ENCODE data around the gene TMEM179B. TPM values are rescaled to one million over a fixed set of nuclear protein-coding genes. Genes with fewer than 3 reads are reported as not detected.

Gene TMEM179B
- total and polyA plus RNA-seq, 2 of the 4 experiments (the other 2 are of a cell fraction): 29.4 to 67.1 TPM

- no peak overlapping the region for H2BK120ac ChIP-seq (ENCODE audit: low read depth, low read length)
- dilution Hi-C loops (cut with HindIII; ENCODE audit: low sequenced_read_pairs, unreplicated experiment) (no loop called here), intact Hi-C loops (cut with micrococcal nuclease) (no loop called here), in situ Hi-C loops (cut with MboI; ENCODE audit: low sequenced_read_pairs) (no loop called here)
- no peak overlapping the region for H2BK5ac ChIP-seq (ENCODE audit: low read depth, low read length, poor library complexity, severe bottlenecking)
- H2AK9ac ChIP-seq (replicated peaks; ENCODE audit: low read depth, low read length, poor library complexity): no peak overlapping the region
- peaks cover 20% of the 10 kb centered on the region for H3K4me1 ChIP-seq (ENCODE audit: control insufficient read depth, insufficient read depth, low read length)
- H4K8ac ChIP-seq (ENCODE audit: low read depth in 2 of 2, low read length in 2 of 2): no peak overlapping the region
- ChIA-PET POLR2A (ENCODE audit: unreplicated experiment) (interaction anchor here (0.7 kb wide), 1 partner anchor 109 kb away, joined by 3 read pairs; no protein-coding TSS in a partner anchor), CTCF (no interaction called here)
- H3K18ac ChIP-seq (ENCODE audit: low read depth, low read length): no peak overlapping the region
- peaks cover 18% of the 10 kb centered on the region for H3K9me1 ChIP-seq (ENCODE audit: insufficient read depth, low read length)
- H3K4me2 ChIP-seq (ENCODE audit: low read depth, low read length): no peak overlapping the region
- no peak overlapping the region for H3K4ac ChIP-seq (ENCODE audit: low read depth, low read length)
- TF ChIP-seq NFE2L2 (IDR thresholded peaks at IDR 0.05; ENCODE audit: low read depth, low read length): no peak
- no peak for TF ChIP-seq MAZ (IDR thresholded peaks at IDR 0.05; ENCODE audit: borderline replicate concordance, low read depth, low read length)
- TF ChIP-seq MXI1 (IDR thresholded peaks at IDR 0.05; ENCODE audit: borderline replicate concordance, low read depth, low read length): no peak
- TF ChIP-seq CHD1 (IDR thresholded peaks at IDR 0.05; ENCODE audit: low read depth, low read length): no peak
- no peak for TF ChIP-seq FOS (IDR thresholded peaks at IDR 0.05; ENCODE audit: low read depth, low read length)
- TF ChIP-seq RAD21 (IDR thresholded peaks at IDR 0.05; ENCODE audit: low read length): no peak
- no peak for TF ChIP-seq USF2 (IDR thresholded peaks at IDR 0.05; ENCODE audit: low read depth, low read length)
- no peak for TF ChIP-seq MAFK (IDR thresholded peaks at IDR 0.05; ENCODE audit: low read depth, low read length)
- H3K36me3 ChIP-seq (ENCODE audit: control insufficient read depth, insufficient read depth, low read length): peaks cover 15% of the 10 kb centered on the region
- H3K27me3 ChIP-seq (ENCODE audit: control insufficient read depth, insufficient read depth, low read length): no peaks in the 10 kb centered on the region
- no peak overlapping the region for H4K5ac ChIP-seq (ENCODE audit: low read depth, low read length)
- WGBS, 2 experiments (ENCODE audit: extremely low coverage in 2 of 2, insufficient read length in 1 of 2): 38% methylated on average over 1 of the region's 1 CpG; no CpG with 5 or more reads in 1 of the 2 experiments
- H3K4me3 ChIP-seq (ENCODE audit: insufficient read depth, low read depth, low read length): no peak overlapping the region
- no peak overlapping the region for H3K9ac ChIP-seq (ENCODE audit: low read depth, low read length)
- ATAC-seq (ENCODE audit: low read depth): no peak
- H3K9me3 ChIP-seq (ENCODE audit: control insufficient read depth, insufficient read depth, low read length): no peaks in the 10 kb centered on the region
- no peak overlapping the region for H3K56ac ChIP-seq (ENCODE audit: extremely low read depth, insufficient read depth, low read length)
- BruUV-seq (replicated peaks): no TSS peak
- H3K14ac ChIP-seq (replicated peaks; ENCODE audit: low read depth, low read length): no peak overlapping the region
- no peak overlapping the region for H2AK5ac ChIP-seq (ENCODE audit: low read depth, low read length)
- no peak overlapping the region for H3K27ac ChIP-seq (ENCODE audit: insufficient read depth, low read length)
- no peaks in the 10 kb centered on the region for H4K20me1 ChIP-seq (ENCODE audit: insufficient read depth, low read length)
- peaks cover 0 to 20% of the 10 kb centered on the region in 2 experiments; a peak in 1 of 4 replicates for H3K79me1 ChIP-seq (ENCODE audit: low read depth in 1 of 2, low read length in 2 of 2)
- DNase-seq: no peak
- no peak overlapping the region for H4K91ac ChIP-seq (ENCODE audit: insufficient read depth, low read depth, low read length)
- no peak overlapping the region for H2BK20ac ChIP-seq (ENCODE audit: low read depth, low read length)
- H3K23ac ChIP-seq (ENCODE audit: low read depth, low read length): no peak overlapping the region
- H2BK15ac ChIP-seq (ENCODE audit: low read depth, low read length): no peak overlapping the region
- no peak overlapping the region for H2AFZ ChIP-seq (replicated peaks; ENCODE audit: low read length, poor library complexity)
These were observed 23.5 kb downstream of the TMEM179B start for GRCh38 chr11:62810748-62811147.

All from IMR-90 (cell line).